Fibroblast of pulmonary artery (primary cell): ENCODE measurements around the gene GON7.
A peak's percentile ranks its signal among the peaks of the same experiment; 100 is the strongest.

Experiments
- DNase-seq: peaks from one replicate; pipeline ENCODE4 v3.0.0-alpha.2; 2010; ENCODE audit warnings: low read depth
- H3K4me3 ChIP-seq: replicated peaks from 2 replicates; pipeline ENCODE4 v1.5.1; 2011; ENCODE audit warnings: low read depth, mild to moderate bottlenecking, control low read depth, low read length, moderate library complexity
- CTCF ChIP-seq: IDR thresholded peaks from 2 replicates; pipeline ENCODE4 v1.5.1; 2011; ENCODE audit warnings: mild to moderate bottlenecking, control low read depth, low read length, inconsistent platforms; ENCODE audit errors: missing control alignments

Gene GON7

DNA sequence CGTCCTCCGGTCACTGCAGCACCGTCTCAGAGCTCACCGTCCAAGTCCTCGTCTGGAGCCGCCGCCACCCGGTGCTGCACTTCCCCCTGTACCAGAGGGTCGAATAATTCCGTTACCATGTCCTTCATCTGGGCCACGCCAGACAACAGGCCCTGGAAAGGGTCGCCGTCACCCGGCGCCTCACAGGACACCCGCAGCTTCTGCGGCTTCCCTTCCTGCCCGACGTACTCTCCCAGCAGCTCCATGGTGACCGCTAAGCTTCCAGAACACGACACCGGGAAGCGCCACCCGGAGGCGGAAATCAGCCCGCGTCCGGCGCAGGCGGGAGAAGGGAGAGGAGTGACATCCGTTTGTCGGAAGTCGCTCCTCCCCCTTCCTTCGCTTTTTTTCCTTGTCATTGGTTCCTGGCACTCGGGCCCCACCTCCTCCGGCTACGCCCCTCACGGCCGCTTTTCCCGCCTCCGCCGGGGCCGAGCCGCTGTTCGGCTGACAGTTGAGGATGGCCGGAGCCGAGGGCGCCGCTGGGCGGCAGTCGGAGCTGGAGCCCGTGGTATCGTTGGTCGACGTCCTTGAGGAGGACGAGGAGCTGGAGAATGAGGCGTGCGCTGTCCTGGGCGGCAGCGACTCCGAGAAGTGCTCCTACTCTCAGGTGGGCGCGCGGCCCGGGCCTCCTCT lies at the start of gene GON7, which contains the start of gene UBR7:
GON7 (minus strand) TSS at position 273 of the 675 bp plus-strand sequence; CDS start at position 245, 28 bp downstream.
UBR7 (plus strand) TSS at position 464 of the 675 bp plus-strand sequence; CDS start at position 500, 36 bp downstream.
- TF ChIP-seq CTCF: peak; percentile 17

GRCh38 chr14:93249128-93249831 lies 42.4 kb upstream of the GON7 start:
- TF ChIP-seq CTCF: no peak
- no peak for DNase-seq
- no peak overlapping the region for H3K4me3 ChIP-seq

More for the DNA sequence above, at the start of gene GON7, which contains the start of gene UBR7:
- H3K4me3 ChIP-seq: peak within 1 kb of the TSS; percentile 93
- DNase-seq: peak; percentile 97

DNA sequence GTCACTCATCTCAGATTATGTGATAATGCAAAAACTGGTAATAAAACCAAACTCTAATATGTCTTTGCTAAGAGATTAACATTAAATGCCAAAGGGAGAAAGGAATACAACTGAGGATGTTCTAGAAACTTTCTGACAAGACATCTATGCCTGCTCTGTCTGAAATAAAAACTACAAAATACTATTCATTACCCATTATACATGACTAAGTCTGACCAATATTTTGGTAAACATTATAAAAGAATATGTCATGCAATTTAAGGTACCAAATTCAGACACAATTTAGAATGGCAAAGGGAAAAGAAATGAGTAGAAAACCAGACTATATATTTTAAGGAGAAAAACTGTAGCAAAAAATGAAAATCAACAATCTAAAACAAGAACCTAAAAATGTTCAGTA lies 39.7 kb upstream of the GON7 start:
- no peak for TF ChIP-seq CTCF
- no peak overlapping the region for H3K4me3 ChIP-seq
- DNase-seq: no peak

DNA sequence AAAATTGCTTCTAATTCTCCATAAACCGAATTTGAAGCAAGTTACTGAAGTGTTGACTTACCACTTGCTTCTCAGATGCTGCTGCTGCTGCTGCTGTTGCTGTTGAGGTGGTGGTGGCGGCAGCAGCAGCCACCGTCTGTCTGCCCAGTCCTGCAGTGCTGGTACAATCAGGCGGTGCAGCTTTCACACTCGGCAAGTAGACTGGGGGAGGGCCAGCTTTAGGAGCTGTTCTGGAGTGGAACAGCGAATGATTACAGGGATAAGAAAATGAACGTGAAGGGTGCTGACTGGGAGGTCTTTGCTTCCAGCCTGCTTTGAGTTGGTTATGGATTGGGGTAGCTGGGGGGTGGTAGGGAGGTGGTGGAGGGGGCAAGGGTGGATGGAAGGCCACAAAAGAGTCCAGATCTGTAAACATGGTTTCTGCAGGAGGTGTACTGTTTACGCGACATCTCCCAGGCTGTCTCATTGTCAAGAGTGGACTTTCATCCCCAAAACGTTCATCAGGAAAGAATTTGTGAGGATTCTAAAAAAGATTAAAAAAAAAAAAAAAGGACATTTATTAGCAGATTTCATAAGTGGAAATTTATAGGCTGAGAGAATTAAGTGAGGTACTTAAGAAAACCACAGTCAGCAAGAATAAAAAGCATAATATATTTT lies 39.0 kb upstream of the GON7 start:
- DNase-seq: no peak
- TF ChIP-seq CTCF: no peak
- H3K4me3 ChIP-seq: no peak overlapping the region

DNA sequence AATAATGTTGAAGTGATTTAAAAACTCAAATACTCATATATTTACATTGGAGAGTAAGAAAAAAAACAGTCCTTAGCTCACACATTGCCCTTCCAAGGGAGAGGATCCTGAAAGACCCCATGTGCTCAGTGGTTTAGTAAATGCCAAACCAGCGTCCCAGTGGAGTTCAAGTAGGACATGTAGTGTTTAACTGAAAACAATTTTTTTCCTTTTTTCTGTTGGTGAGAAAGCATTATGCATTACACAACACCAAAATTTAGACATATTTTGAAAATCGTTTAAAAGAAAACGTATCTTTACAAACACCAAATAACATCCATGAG lies 33.8 kb upstream of the GON7 start:
- TF ChIP-seq CTCF: no peak
- DNase-seq: no peak
- no peak overlapping the region for H3K4me3 ChIP-seq

DNA sequence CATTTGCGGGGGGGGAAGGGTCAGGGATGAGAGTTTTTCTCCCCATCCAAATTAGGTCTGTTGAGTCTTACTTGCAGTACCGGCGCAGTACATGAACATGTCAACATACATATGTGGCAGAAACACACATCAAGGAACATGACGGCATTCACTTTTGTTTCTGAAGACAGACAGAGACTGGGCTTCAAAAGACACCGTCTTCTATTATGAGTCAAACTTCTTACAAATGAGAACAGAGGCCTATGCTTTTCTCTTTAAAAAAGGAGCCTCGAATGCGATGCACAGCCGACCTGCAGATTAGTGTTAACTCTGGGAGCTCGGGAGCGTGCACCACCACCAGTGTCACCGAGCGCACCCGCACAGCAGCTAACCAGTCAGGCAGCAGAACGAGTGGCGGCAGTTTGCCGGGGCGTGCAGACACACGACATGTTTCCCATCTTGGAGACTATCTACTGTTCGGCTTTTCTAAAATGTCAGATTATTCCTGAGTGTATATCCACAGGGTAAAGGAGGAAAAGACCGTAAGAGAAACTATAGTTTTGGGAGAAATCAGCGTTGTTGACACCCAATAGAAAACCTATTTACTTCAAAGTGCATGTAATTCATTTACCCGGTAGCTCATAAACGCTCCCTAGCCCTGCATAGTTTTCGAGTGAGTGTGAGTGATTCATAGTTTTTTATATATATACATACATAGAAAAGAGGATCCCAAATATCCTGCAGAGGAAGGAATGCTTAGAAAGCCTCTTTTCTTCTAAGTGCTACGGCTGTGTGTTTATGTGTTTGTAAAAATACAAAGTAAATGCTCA lies 33.2 kb upstream of the GON7 start:
- no peak overlapping the region for H3K4me3 ChIP-seq
- peak; percentile 53 for DNase-seq
- no peak for TF ChIP-seq CTCF
